ENCODE measurements around the gene CRY2.
"Not testable (repeated sequence)": the region's sequence is repeated elsewhere in the genome, so short reads cannot be mapped to it uniquely, and the experiment has no call there.

Gene CRY2

GRCh38 chr11:45900175-45900800 lies 53.0 kb downstream of the CRY2 start:
- not testable (repeated sequence) for DNase-seq

GRCh38 chr11:45900916-45901617 lies 53.8 kb downstream of the CRY2 start:
- no peak for DNase-seq

- no peak for DNase-seq
These were observed 54.4 kb downstream of the CRY2 start for GRCh38 chr11:45901626-45902025.

- DNase-seq, result no peak
These were observed 55.4 kb downstream of the CRY2 start for GRCh38 chr11:45902452-45903380.

GRCh38 chr11:45904309-45904915 lies 57.1 kb downstream of the CRY2 start:
- DNase-seq, result no peak

- no peak for DNase-seq
These were observed 57.8 kb downstream of the CRY2 start for GRCh38 chr11:45905095-45905494.

GRCh38 chr11:45905576-45905975 lies 58.3 kb downstream of the CRY2 start:
- DNase-seq, result not testable (repeated sequence)

GRCh38 chr11:45906096-45906682 lies 58.9 kb downstream of the CRY2 start:
- DNase-seq, result no peak

- no peak for DNase-seq
These were observed 59.8 kb downstream of the CRY2 start, which contains the start of gene FREY1 for GRCh38 chr11:45906965-45907611. FREY1 (minus strand) TSS chr11:45907271; CDS start chr11:45907245, 26 bp downstream.

- DNase-seq, result no peak
These were observed 60.7 kb downstream of the CRY2 start for GRCh38 chr11:45907911-45908370.

GRCh38 chr11:45909594-45910475 lies 62.6 kb downstream of the CRY2 start:
- DNase-seq, result no peak

- no peak for DNase-seq
These were observed 63.3 kb downstream of the CRY2 start for GRCh38 chr11:45910623-45911022.

GRCh38 chr11:45913514-45913913 lies 66.2 kb downstream of the CRY2 start:
- no peak for DNase-seq

GRCh38 chr11:45913942-45914635 lies 66.8 kb downstream of the CRY2 start:
- DNase-seq, result no peak

GRCh38 chr11:45915446-45915845 lies 68.2 kb downstream of the CRY2 start:
- no peak for DNase-seq

GRCh38 chr11:45917286-45917622 lies 70.0 kb downstream of the CRY2 start:
- no peak for DNase-seq

- peak; percentile 81 to 89 for DNase-seq
These were observed 70.5 kb downstream of the CRY2 start, which contains the start of gene PEX16 for GRCh38 chr11:45917623-45918330. PEX16 (minus strand) TSS chr11:45917877; CDS start chr11:45917811, 66 bp downstream.

- peak; percentile 61 to 65 for DNase-seq
These were observed 71.2 kb downstream of the CRY2 start for GRCh38 chr11:45918331-45918941.
